SK-N-SH (cell line): ENCODE results near the gene WDR74. TPM values are rescaled to one million over a fixed set of nuclear protein-coding genes. Genes with fewer than 3 reads are reported as not detected.
"Not testable (repeated sequence)": the region's sequence is repeated elsewhere in the genome, so short reads cannot be mapped to it uniquely, and the experiment has no call there.

Experiments used
- CTCF ChIA-PET: fragments of 300-600, 350-600 bp; formaldehyde crosslinking; extraction: SDS; loops from one replicate; lab custom pipeline; 2021; lab: Yijun Ruan, JAX
- POLR2A ChIA-PET: fragments of 350-600 bp; sonication (Branson Sonifier 250); formaldehyde crosslinking; extraction: SDS; loops from one replicate; lab custom pipeline; 2020; ENCODE audit warnings: antibody characterized with exemption, inconsistent platforms; lab: Yijun Ruan, JAX
- DNase-seq: peaks from one replicate; pipeline ENCODE4 v3.0.0; 2012
- H2AFZ ChIP-seq: fragments of 200-600 bp; sonication (generic); 2 replicates; pipeline ENCODE4 v1.8.1; 2016; ENCODE audit warnings: antibody characterized with exemption, mild to moderate bottlenecking, low read depth
- H3F3A ChIP-seq: fragments of 200-600 bp; sonication (generic); replicated peaks from 2 replicates; pipeline ENCODE3; 2016; ENCODE audit warnings: antibody characterized with exemption, mild to moderate bottlenecking; ENCODE audit not compliant: insufficient read depth
- H3K27ac ChIP-seq, 2 experiments: fragments of 200-500 bp in 1 of 2; fragments of 200-600 bp in 1 of 2; sonication (Bioruptor generic) in 1 of 2; sonication (generic), shearing (Covaris generic) in 1 of 2; 2 replicates each; pipeline versions ENCODE4 v1.5.1 to v1.6.1; 2014 to 2016; ENCODE audit warnings: low read depth in 2 of 2, inconsistent platforms in 1 of 2, low read length in 1 of 2, mild to moderate bottlenecking in 1 of 2, mixed read lengths in 1 of 2
- H3K27me3 ChIP-seq: fragments of 200-600 bp; sonication (generic), shearing (Covaris generic); 2 replicates; pipeline ENCODE4 v1.6.1; 2016; ENCODE audit warnings: mixed run types; ENCODE audit not compliant: insufficient read depth
- H3K36me3 ChIP-seq, 2 experiments: fragments of 200-500 bp in 1 of 2; fragments of 200-600 bp in 1 of 2; sonication (Bioruptor generic) in 1 of 2; sonication (generic) in 1 of 2; replicated peaks in 1 of 2; 2 replicates each; pipeline versions ENCODE3 to v1.5.1; 2014 to 2016; ENCODE audit warnings: low read length in 1 of 2, mild to moderate bottlenecking in 1 of 2; ENCODE audit not compliant: insufficient read depth in 2 of 2, control insufficient read depth in 1 of 2
- H3K4me1 ChIP-seq, 2 experiments: fragments of 200-500 bp in 1 of 2; fragments of 200-600 bp in 1 of 2; sonication (Bioruptor generic) in 1 of 2; sonication (generic), shearing (Covaris generic) in 1 of 2; 2 replicates each; pipeline versions ENCODE4 v1.5.1 to v1.6.1; 2014 to 2016; ENCODE audit warnings: low read depth in 1 of 2, low read length in 1 of 2, mixed run types in 1 of 2; ENCODE audit not compliant: insufficient read depth in 2 of 2, control insufficient read depth in 1 of 2
- H3K4me2 ChIP-seq: fragments of 200-600 bp; sonication (generic), shearing (Covaris generic); 2 replicates; pipeline ENCODE4 v1.6.1; 2017; ENCODE audit warnings: mixed run types
- H3K4me3 ChIP-seq, 2 experiments: fragments of 200-500 bp in 1 of 2; fragments of 200-600 bp in 1 of 2; sonication (Bioruptor generic) in 1 of 2; sonication (generic), shearing (Covaris generic) in 1 of 2; 2 replicates each; pipeline versions ENCODE4 v1.5.1 to v1.8.1; 2014 to 2016; ENCODE audit warnings: low read depth in 2 of 2, inconsistent platforms in 1 of 2, low read length in 1 of 2, mild to moderate bottlenecking in 1 of 2, mixed read lengths in 1 of 2, moderate library complexity in 1 of 2
- H3K79me2 ChIP-seq: fragments of 200-600 bp; sonication (generic); 2 replicates; pipeline ENCODE4 v1.8.1; 2017; ENCODE audit warnings: mild to moderate bottlenecking; ENCODE audit not compliant: insufficient read depth
- H3K9ac ChIP-seq: fragments of 200-600 bp; sonication (generic); 2 replicates; pipeline ENCODE4 v1.6.1; 2017; ENCODE audit warnings: mixed run types
- H3K9me2 ChIP-seq: fragments of 200-600 bp; sonication (generic); 2 replicates; pipeline ENCODE4 v1.6.1; 2017; ENCODE audit warnings: mixed run types
- H3K9me3 ChIP-seq: fragments of 200-600 bp; sonication (generic); 2 replicates; pipeline ENCODE4 v1.6.1; 2017; ENCODE audit warnings: mixed run types, mild to moderate bottlenecking, moderate library complexity
- H4K20me1 ChIP-seq: fragments of 200-600 bp; sonication (generic); 2 replicates; pipeline ENCODE4 v1.6.1; 2017; ENCODE audit warnings: mild to moderate bottlenecking, mixed run types; ENCODE audit not compliant: insufficient read depth
- EP300 ChIP-seq, 2 experiments: IDR thresholded peaks; 2 replicates each; pipeline versions ENCODE4 v1.4.0 to v1.6.1; 2012; ENCODE audit warnings: borderline replicate concordance in 1 of 2, low read depth in 1 of 2, low read length in 1 of 2
- EZH2phosphoT487 ChIP-seq: fragments of 200-600 bp; sonication (generic); IDR thresholded peaks from 2 replicates; pipeline ENCODE4 v1.6.1; 2017; ENCODE audit warnings: low read depth, mixed run types, mild to moderate bottlenecking, antibody characterized with exemption, moderate library complexity, borderline replicate concordance
- FOXM1 ChIP-seq: IDR thresholded peaks from 2 replicates; pipeline ENCODE4 v1.4.0; 2012; ENCODE audit warnings: low read depth, mild to moderate bottlenecking
- IRF3 ChIP-seq: fragments of 150-350 bp; IDR thresholded peaks from 2 replicates; pipeline ENCODE4 v1.6.1; 2016; ENCODE audit warnings: mild to moderate bottlenecking, low read depth, low read length
- PBX3 ChIP-seq: IDR thresholded peaks from 2 replicates; pipeline ENCODE4; 2012
- POLR2AphosphoS5 ChIP-seq: IDR thresholded peaks from 2 replicates; pipeline ENCODE4 v1.6.1; 2012; ENCODE audit warnings: low read depth, low read length
- RFX5 ChIP-seq: IDR thresholded peaks from 2 replicates; pipeline ENCODE4 v1.6.1; 2012; ENCODE audit warnings: mild to moderate bottlenecking, improper control_type of control experiment, low read length
- RXRA ChIP-seq: IDR thresholded peaks from 2 replicates; pipeline ENCODE4 v1.4.0; 2012; ENCODE audit warnings: low read depth, mild to moderate bottlenecking, borderline replicate concordance
- SMC3 ChIP-seq: IDR thresholded peaks from 2 replicates; pipeline ENCODE4 v1.6.1; 2012; ENCODE audit warnings: low read depth, low read length, improper control_type of control experiment
- TAF1 ChIP-seq: IDR thresholded peaks from 2 replicates; pipeline ENCODE4 v1.6.1; 2012; ENCODE audit warnings: low read depth, mild to moderate bottlenecking, low read length, moderate library complexity, borderline replicate concordance
- TEAD4 ChIP-seq: IDR thresholded peaks from 2 replicates; pipeline ENCODE4 v1.4.0; 2012; ENCODE audit warnings: mild to moderate bottlenecking, borderline replicate concordance; ENCODE audit not compliant: insufficient read depth
- YY1 ChIP-seq: IDR thresholded peaks from 2 replicates; pipeline ENCODE4 v1.4.0; 2012; ENCODE audit warnings: low read depth, mild to moderate bottlenecking
- ZBTB33 ChIP-seq: IDR thresholded peaks from 2 replicates; pipeline ENCODE4 v1.4.0; 2012; ENCODE audit warnings: low read depth, borderline replicate concordance
- WGBS: methylation state at CpG from one replicate; pipeline ENCODE4 v1.1.6; 2017; ENCODE audit warnings: low lambda C conversion rate; 5-methylcytosine and 5-hydroxymethylcytosine counted together
- polyA plus RNA-seq, 3 experiments: library from polyadenylated mRNA; depleted of rRNA; stranded (reverse); fragments of >200 nt; gene quantifications; 2 replicates each; pipeline ENCODE4 v1.2.3, GENCODE V29; 2012

Gene WDR74
- polyA plus RNA-seq, 1 of the 3 experiments (the other 2 are of a cell fraction) = 132 TPM

- Histone ChIP-seq H3K27ac (no peak overlapping the region), H3K4me3 (no peak overlapping the region), H2AFZ (no peak overlapping the region), H3K4me2 (no peak overlapping the region), H3K27me3 (no peaks in the 10 kb centered on the region), H3K9me3 (no peaks in the 10 kb centered on the region), H3K79me2 (peaks cover 37% of the 10 kb centered on the region), H4K20me1 (no peaks in the 10 kb centered on the region), H3F3A (peaks cover 7% of the 10 kb centered on the region), H3K4me1 (peaks cover 6% of the 10 kb centered on the region in 2 experiments; a peak in 2 of 4 replicates), H3K9me2 (no peaks in the 10 kb centered on the region), H3K36me3 (no peaks in the 10 kb centered on the region), H3K9ac (no peak overlapping the region)
- no peak for TF ChIP-seq IRF3
- TF ChIP-seq TEAD4 = no peak
- no peak for TF ChIP-seq SMC3
- no peak for TF ChIP-seq RXRA
- no peak for TF ChIP-seq EP300 (IDR thresholded peaks at IDR 0.05; ENCODE audit: borderline replicate concordance in 1 of 2, low read depth in 1 of 2, low read length in 1 of 2)
- 89% methylated on average over 5 of the region's 5 CpGs for WGBS
- DNase-seq = no peak
- POLR2A ChIA-PET = interaction anchor here (1.1 to 2.0 kb wide), 2 partner anchors 20 to 75 kb away, joined by 3 to 9 read pairs; no protein-coding TSS in a partner anchor
- CTCF ChIA-PET = interaction anchor here (0.8 to 6.9 kb wide), 5 partner anchors 12 to 73 kb away, joined by 3 to 74 read pairs (median 4); partner anchors contain the start of genes SLC3A2 and TMEM179B
These were observed 21.6 kb upstream of the WDR74 start for GRCh38 chr11:62860835-62861563.

- 97% methylated on average over 8 of the region's 8 CpGs for WGBS
- H3K9me2 ChIP-seq, H2AFZ ChIP-seq, H4K20me1 ChIP-seq, H3K4me3 ChIP-seq, H3K9ac ChIP-seq, DNase-seq, H3K9me3 ChIP-seq, POLR2A ChIA-PET, H3K27ac ChIP-seq, CTCF ChIA-PET, H3K36me3 ChIP-seq, H3K4me2 ChIP-seq, H3K4me1 ChIP-seq, H3K27me3 ChIP-seq: not testable (repeated sequence)
- peaks cover 16% of the 10 kb centered on the region for H3F3A ChIP-seq
- H3K79me2 ChIP-seq = peaks cover 41% of the 10 kb centered on the region
These were observed 19.9 kb upstream of the WDR74 start for GRCh38 chr11:62859281-62859703.

GRCh38 chr11:62858201-62858600 lies 18.8 kb upstream of the WDR74 start:
- TF ChIP-seq RFX5 = no peak
- TF ChIP-seq EZH2phosphoT487 = no peak
- TF ChIP-seq PBX3 = no peak
- no peak for TF ChIP-seq ZBTB33
- TF ChIP-seq RXRA = no peak
- no peak for TF ChIP-seq FOXM1
- TF ChIP-seq POLR2AphosphoS5 = no peak
- no peak for TF ChIP-seq YY1
- no peak for TF ChIP-seq TAF1
- no peak for DNase-seq
- Histone ChIP-seq H3F3A (peaks cover 23% of the 10 kb centered on the region), H3K4me1 (peaks cover 12 to 17% of the 10 kb centered on the region in 2 experiments; a peak in 3 of 4 replicates), H2AFZ (no peak overlapping the region), H3K27ac (no peak overlapping the region), H3K27me3 (no peaks in the 10 kb centered on the region), H4K20me1 (peaks cover 21% of the 10 kb centered on the region), H3K4me3 (no peak overlapping the region), H3K79me2 (peaks cover 52% of the 10 kb centered on the region), H3K36me3 (peaks cover 18 to 20% of the 10 kb centered on the region in 2 experiments), H3K9ac (no peak overlapping the region), H3K9me3 (no peaks in the 10 kb centered on the region), H3K9me2 (no peaks in the 10 kb centered on the region), H3K4me2 (no peak overlapping the region)
- 78% methylated on average over 7 of the region's 7 CpGs for WGBS
- POLR2A ChIA-PET = interaction anchor here (9.4 kb wide), 1 partner anchor 18 kb away, joined by 146 read pairs; the partner anchor contains the start of gene WDR74
- CTCF ChIA-PET = interaction anchor here (5.2 kb wide), 1 partner anchor 72 kb away, joined by 46 read pairs; the partner anchor contains the start of gene TMEM179B
